Keratinocyte (primary cell): ENCODE results near the gene EIF4E1B. TPM values are rescaled to one million over a fixed set of nuclear protein-coding genes. Genes with fewer than 3 reads are reported as not detected.

Source experiments
- DNase-seq: peaks from one replicate; pipeline ENCODE4 v3.0.0-alpha.2; 2011; ENCODE audit warnings: low read depth, missing footprints, low spot score
- FAIRE-seq: peaks from 2 replicates; lab custom pipeline; 2011; peaks lifted over from hg19 to GRCh38; lab: Jason Lieb, UNC
- H2AFZ ChIP-seq: 2 replicates; pipeline ENCODE4 v1.6.0; 2012; ENCODE audit warnings: low read length, control low read depth, inconsistent platforms; ENCODE audit not compliant: control insufficient read depth
- H3K27ac ChIP-seq: 2 replicates; pipeline ENCODE4 v1.5.1; 2011; ENCODE audit warnings: low read length; ENCODE audit not compliant: control insufficient read depth, insufficient read depth
- H3K27me3 ChIP-seq: 3 replicates; pipeline ENCODE4 v1.6.0; 2011; ENCODE audit warnings: low read length; ENCODE audit not compliant: control insufficient read depth, insufficient read depth; ENCODE audit errors: extremely low read depth
- H3K36me3 ChIP-seq, 2 experiments: 2 replicates in 1 of 2; 3 replicates in 1 of 2; pipeline ENCODE4 v1.5.1; 2011; ENCODE audit warnings: low read length in 2 of 2, mild to moderate bottlenecking in 1 of 2; ENCODE audit not compliant: control insufficient read depth in 2 of 2, insufficient read depth in 2 of 2; ENCODE audit errors: extremely low read depth in 1 of 2
- H3K4me1 ChIP-seq: 3 replicates; pipeline ENCODE4 v1.5.1; 2011; ENCODE audit warnings: low read length; ENCODE audit not compliant: control insufficient read depth, insufficient read depth; ENCODE audit errors: extremely low read depth
- H3K4me2 ChIP-seq: 3 replicates; pipeline ENCODE4 v1.6.0; 2011; ENCODE audit warnings: low read depth, low read length; ENCODE audit not compliant: control insufficient read depth, insufficient read depth; ENCODE audit errors: extremely low read depth
- H3K4me3 ChIP-seq, 3 experiments: fragments of 200-600 bp in 1 of 3; sonication (generic) in 1 of 3; 2 replicates in 2 of 3; 3 replicates in 1 of 3; pipeline ENCODE4 v1.5.1; 2011 to 2016; ENCODE audit warnings: low read length in 3 of 3, mild to moderate bottlenecking in 3 of 3, control low read depth in 2 of 3, inconsistent platforms in 1 of 3, low read depth in 1 of 3, mixed read lengths in 1 of 3, mixed run types in 1 of 3, moderate library complexity in 1 of 3; ENCODE audit not compliant: control insufficient read depth in 2 of 3, insufficient read depth in 2 of 3; ENCODE audit errors: extremely low read depth in 1 of 3
- H3K79me2 ChIP-seq: 2 replicates; pipeline ENCODE4 v1.6.0; 2012; ENCODE audit warnings: low read length; ENCODE audit not compliant: control insufficient read depth, insufficient read depth
- H3K9ac ChIP-seq: 3 replicates; pipeline ENCODE4 v1.6.0; 2011; ENCODE audit warnings: low read length; ENCODE audit not compliant: control insufficient read depth, insufficient read depth; ENCODE audit errors: extremely low read depth
- H3K9me1 ChIP-seq: 3 replicates; pipeline ENCODE4 v1.6.0; 2011; ENCODE audit warnings: low read length; ENCODE audit not compliant: control insufficient read depth, insufficient read depth; ENCODE audit errors: extremely low read depth
- H3K9me3 ChIP-seq: 2 replicates; pipeline ENCODE4 v1.5.1; 2012; ENCODE audit warnings: low read depth, low read length; ENCODE audit not compliant: control insufficient read depth
- H4K20me1 ChIP-seq: 3 replicates; pipeline ENCODE4 v1.6.0; 2011; ENCODE audit warnings: low read length; ENCODE audit not compliant: control insufficient read depth, insufficient read depth; ENCODE audit errors: extremely low read depth
- EZH2 ChIP-seq: IDR thresholded peaks from one replicate; pipeline ENCODE4 v1.6.1; 2012; ENCODE audit warnings: inconsistent platforms, mild to moderate bottlenecking, low read length, moderate library complexity
- dilution Hi-C: fragments of 300-500 bp; cut with MboI; formaldehyde crosslinking; loops from one replicate; pipeline ENCODE4 v1.7.0; 2020; ENCODE audit warnings: low sequenced_read_pairs; ENCODE audit not compliant: extremely low pct_ligation_motif_present
- polyA plus RNA-seq, 5 experiments: library from polyadenylated mRNA; depleted of rRNA in 3 of 5; stranded (reverse) in 3 of 5; stranded (forward) in 1 of 5; unstranded in 1 of 5; fragments of >200 nt; gene quantifications; 1 replicate in 1 of 5; 2 replicates in 3 of 5; 3 replicates in 1 of 5; pipeline versions ENCODE4 v1.2.1 to v1.2.3, GENCODE V29; 2011 to 2012; ENCODE audit warnings: missing spikeins in 2 of 5, low read depth in 1 of 5, low replicate concordance in 1 of 5
- small RNA-seq, 3 experiments: library from RNA; depleted of rRNA; stranded (forward); fragments of <200 nt; gene quantifications; one replicate each; pipeline ENCODE3, GENCODE V24; 2012; ENCODE audit warnings: low read depth in 3 of 3, low replicate concordance in 1 of 3; ENCODE audit not compliant: insufficient read length in 3 of 3
- TF ChIP-seq, protein P1 (sequence below), 3 experiments: IDR thresholded peaks in 1 of 3; conservative IDR thresholded peaks in 1 of 3; optimal IDR thresholded peaks in 1 of 3; 2 replicates in 2 of 3; 3 replicates in 1 of 3; pipeline versions ENCODE3 to v1.5.1; 2011; ENCODE audit warnings: low read length in 3 of 3, mild to moderate bottlenecking in 3 of 3, moderate library complexity in 2 of 3, control low read depth in 1 of 3, inconsistent platforms in 1 of 3; ENCODE audit not compliant: insufficient read depth in 2 of 3; ENCODE audit errors: extremely low read depth in 1 of 3

Gene EIF4E1B
- polyA plus RNA-seq, 1 donor (not counting 4 experiments of a cell fraction or from before 2014, with no cell fraction given), result not detected

DNA sequence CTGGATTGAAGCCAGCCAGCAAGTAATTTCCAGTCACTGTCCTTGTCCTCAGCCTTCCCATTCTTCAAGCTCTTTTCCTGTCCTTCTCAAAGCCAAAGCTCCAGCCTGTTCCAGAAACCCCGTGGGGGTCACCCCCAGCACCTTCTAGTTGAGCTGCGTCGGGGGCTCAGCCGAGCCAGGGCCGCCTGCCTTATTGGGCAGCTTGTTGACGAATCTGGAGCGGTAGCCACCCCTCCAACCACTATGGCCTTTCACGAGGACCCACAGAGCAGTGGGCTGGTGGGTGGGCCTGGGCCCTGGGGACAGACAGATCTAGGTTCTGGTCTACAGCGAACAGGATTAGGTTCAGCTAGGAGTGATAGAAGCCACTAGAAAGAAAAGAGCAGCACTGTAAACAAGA, 64.2 kb downstream of the EIF4E1B start:
- Histone ChIP-seq H2AFZ (no peak overlapping the region), H3K27ac (no peak overlapping the region), H3K9me3 (no peaks in the 10 kb centered on the region), H3K36me3 (no peaks in the 10 kb centered on the region), H3K4me2 (no peak overlapping the region), H4K20me1 (no peaks in the 10 kb centered on the region), H3K9ac (no peak overlapping the region), H3K27me3 (peaks cover 55% of the 10 kb centered on the region), H3K4me3 (no peak overlapping the region), H3K79me2 (no peaks in the 10 kb centered on the region), H3K9me1 (no peaks in the 10 kb centered on the region), H3K4me1 (no peaks in the 10 kb centered on the region)
- no peak for TF ChIP-seq EZH2
- TF ChIP-seq, protein P1, sequence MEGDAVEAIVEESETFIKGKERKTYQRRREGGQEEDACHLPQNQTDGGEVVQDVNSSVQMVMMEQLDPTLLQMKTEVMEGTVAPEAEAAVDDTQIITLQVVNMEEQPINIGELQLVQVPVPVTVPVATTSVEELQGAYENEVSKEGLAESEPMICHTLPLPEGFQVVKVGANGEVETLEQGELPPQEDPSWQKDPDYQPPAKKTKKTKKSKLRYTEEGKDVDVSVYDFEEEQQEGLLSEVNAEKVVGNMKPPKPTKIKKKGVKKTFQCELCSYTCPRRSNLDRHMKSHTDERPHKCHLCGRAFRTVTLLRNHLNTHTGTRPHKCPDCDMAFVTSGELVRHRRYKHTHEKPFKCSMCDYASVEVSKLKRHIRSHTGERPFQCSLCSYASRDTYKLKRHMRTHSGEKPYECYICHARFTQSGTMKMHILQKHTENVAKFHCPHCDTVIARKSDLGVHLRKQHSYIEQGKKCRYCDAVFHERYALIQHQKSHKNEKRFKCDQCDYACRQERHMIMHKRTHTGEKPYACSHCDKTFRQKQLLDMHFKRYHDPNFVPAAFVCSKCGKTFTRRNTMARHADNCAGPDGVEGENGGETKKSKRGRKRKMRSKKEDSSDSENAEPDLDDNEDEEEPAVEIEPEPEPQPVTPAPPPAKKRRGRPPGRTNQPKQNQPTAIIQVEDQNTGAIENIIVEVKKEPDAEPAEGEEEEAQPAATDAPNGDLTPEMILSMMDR (optimal IDR thresholded peaks at IDR 0.05 in 1 of 3, IDR thresholded peaks at IDR 0.05 in 1 of 3, conservative IDR thresholded peaks at IDR 0.05 in 1 of 3; ENCODE audit: extremely low read depth in 1 of 3, insufficient read depth in 2 of 3, low read length in 3 of 3), result no peak
- FAIRE-seq (no peak), DNase-seq (no peak)
- dilution Hi-C loops, result no loop called here

DNA sequence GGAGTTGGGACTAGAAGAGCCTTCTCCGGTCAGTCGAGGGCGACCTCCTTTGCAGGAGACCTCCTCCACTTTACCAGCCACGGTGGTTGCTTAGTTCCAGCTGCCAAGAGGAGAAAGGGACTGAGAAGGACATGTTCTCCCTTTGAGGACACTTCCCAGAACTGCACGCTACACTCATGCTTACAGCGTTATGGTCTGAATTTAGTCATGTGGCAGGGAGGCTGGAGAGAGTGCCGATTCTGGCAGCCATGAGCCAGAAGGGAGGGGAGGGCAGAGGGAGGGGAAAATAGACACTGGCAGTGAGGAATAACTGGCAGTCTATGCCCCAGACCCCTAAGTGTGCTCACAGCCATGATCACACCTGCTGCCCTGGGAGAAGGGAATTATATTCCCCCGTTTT, 64.6 kb downstream of the EIF4E1B start:
- H3K9me3 ChIP-seq, result no peaks in the 10 kb centered on the region
- DNase-seq (no peak), FAIRE-seq (no peak)
- H3K4me1 ChIP-seq, result no peaks in the 10 kb centered on the region
- H3K4me3 ChIP-seq, result no peak overlapping the region
- H2AFZ ChIP-seq, result no peak overlapping the region
- peaks cover 58% of the 10 kb centered on the region for H3K27me3 ChIP-seq
- TF ChIP-seq EZH2, result no peak
- TF ChIP-seq, protein P1 (optimal IDR thresholded peaks at IDR 0.05 in 1 of 3, IDR thresholded peaks at IDR 0.05 in 1 of 3, conservative IDR thresholded peaks at IDR 0.05 in 1 of 3; ENCODE audit: extremely low read depth in 1 of 3, insufficient read depth in 2 of 3, low read length in 3 of 3), result no peak
- H3K27ac ChIP-seq, result no peak overlapping the region
- H3K36me3 ChIP-seq, result no peaks in the 10 kb centered on the region
- no peaks in the 10 kb centered on the region for H4K20me1 ChIP-seq
- H3K9me1 ChIP-seq, result no peaks in the 10 kb centered on the region
- no peak overlapping the region for H3K9ac ChIP-seq
- H3K4me2 ChIP-seq, result no peak overlapping the region
- dilution Hi-C loops, result no loop called here
- H3K79me2 ChIP-seq, result no peaks in the 10 kb centered on the region

Small RNA genes within 50 kb of the gene (small RNA-seq; reads per million reads assigned to genes)
- gene MIR4281, result 0 reads per million in 3 experiments

Other genes with a start within 250 kb of the EIF4E1B start
- 73.3 to 101 TPM (median 96.7 TPM) in 3 replicates for gene NOP16, start 242.1 kb upstream of the EIF4E1B start, polyA plus RNA-seq
- gene HIGD2A, start 241.9 kb upstream of the EIF4E1B start, polyA plus RNA-seq, result 74.6 to 91.4 TPM (median 87.9 TPM) in 3 replicates
- 326 to 485 TPM (median 427 TPM) in 3 replicates for gene CLTB, start 214.1 kb upstream of the EIF4E1B start, polyA plus RNA-seq
- 44.7 to 63.2 TPM (median 52.9 TPM) in 3 replicates for gene FAF2, start 182.3 kb upstream of the EIF4E1B start, polyA plus RNA-seq
- 5.3 to 9.9 TPM (median 6.4 TPM) in 3 replicates for gene RNF44, start 93.3 kb upstream of the EIF4E1B start, polyA plus RNA-seq
- 0.01 TPM in 2 of 3 replicates, not detected in the other for gene CDHR2, start 81.3 kb upstream of the EIF4E1B start, polyA plus RNA-seq
- gene GPRIN1, start 20.5 kb upstream of the EIF4E1B start, polyA plus RNA-seq, result 4.0 to 4.6 TPM (median 4.4 TPM) in 3 replicates
- 0.21 to 1.00 TPM (median 0.69 TPM) in 3 replicates for gene SNCB, start 141 bp upstream of the EIF4E1B start, polyA plus RNA-seq
- 53.1 to 72.7 TPM (median 57.2 TPM) in 3 replicates for gene TSPAN17, start 16.8 kb downstream of the EIF4E1B start, polyA plus RNA-seq
- 0.03 to 0.05 TPM in 2 of 3 replicates, not detected in the other for gene UNC5A, start 179.9 kb downstream of the EIF4E1B start, polyA plus RNA-seq